ENCODE measurements around the gene FOSB. TPM values are rescaled to one million over a fixed set of nuclear protein-coding genes. Genes with fewer than 3 reads are reported as not detected.

The FOSB gene
- total and polyA plus RNA-seq, 9 of the 15 experiments (the other 6 are each of a cell fraction or from before 2014, with no cell fraction given): 0.11 to 2.7 (median 0.73) TPM

- TF ChIP-seq ETV5 (CRISPR knock-in tag; IDR thresholded peaks at IDR 0.05; ENCODE audit: low read depth): no peak
- no peak for TF ChIP-seq RFX1 (IDR thresholded peaks at IDR 0.05)
- peak; percentile 6; the same call in 1 of the 2 replicates for TF ChIP-seq SMAD4 (CRISPR knock-in tag; conservative IDR thresholded peaks at IDR 0.05)
- no peak for TF ChIP-seq HMGXB4 (CRISPR knock-in tag; IDR thresholded peaks at IDR 0.05)
- TF ChIP-seq GATAD2B (IDR thresholded peaks at IDR 0.05; ENCODE audit: borderline replicate concordance): no peak
- TF ChIP-seq TCFL5 (CRISPR knock-in tag; conservative IDR thresholded peaks at IDR 0.05): no peak
- TF ChIP-seq ADNP (tag; IDR thresholded peaks at IDR 0.05): no peak
- TF ChIP-seq ZNF224 (CRISPR knock-in tag; IDR thresholded peaks at IDR 0.05): no peak
- TF ChIP-seq ATF4 (CRISPR knock-in tag; IDR thresholded peaks at IDR 0.05): no peak
- no peak for TF ChIP-seq GABPA (tag; conservative IDR thresholded peaks at IDR 0.05; ENCODE audit: low read depth)
- no peak for TF ChIP-seq DMBX1 (CRISPR knock-in tag; IDR thresholded peaks at IDR 0.05; ENCODE audit: borderline replicate concordance)
- 0 out of 6 replicates have a peak, but pooled peaks of 1 of the 3 experiments have one; percentile 25 for TF ChIP-seq ZBTB11 (CRISPR knock-in tag; IDR thresholded peaks at IDR 0.05)
- TF ChIP-seq CTCF (IDR thresholded peaks at IDR 0.05 in 2 of 3, conservative IDR thresholded peaks at IDR 0.05 in 1 of 3; ENCODE audit: insufficient read depth in 2 of 3, low read depth in 1 of 3, low read length in 3 of 3): no peak
- no peak for TF ChIP-seq HOMEZ (CRISPR knock-in tag; IDR thresholded peaks at IDR 0.05)
- TF ChIP-seq ZNF639 (CRISPR knock-in tag; conservative IDR thresholded peaks at IDR 0.05 in 1 of 2, IDR thresholded peaks at IDR 0.05 in 1 of 2): 0 out of 4 replicates have a peak, but pooled peaks of 1 of the 2 experiments have one; percentile 16
- no peak for TF ChIP-seq SIRT6 (IDR thresholded peaks at IDR 0.05; ENCODE audit: low read depth, low read length)
Measured at GRCh38 chr19:45509692-45510015, 41.9 kb downstream of the FOSB start (continued).
